ENCODE data around the gene CNNM1. TPM values are rescaled to one million over a fixed set of nuclear protein-coding genes. Genes with fewer than 3 reads are reported as not detected.

CNNM1 gene
- total and polyA plus RNA-seq, 2 donors (not counting 1 experiment from before 2014, with no cell fraction given): not detected

DNA sequence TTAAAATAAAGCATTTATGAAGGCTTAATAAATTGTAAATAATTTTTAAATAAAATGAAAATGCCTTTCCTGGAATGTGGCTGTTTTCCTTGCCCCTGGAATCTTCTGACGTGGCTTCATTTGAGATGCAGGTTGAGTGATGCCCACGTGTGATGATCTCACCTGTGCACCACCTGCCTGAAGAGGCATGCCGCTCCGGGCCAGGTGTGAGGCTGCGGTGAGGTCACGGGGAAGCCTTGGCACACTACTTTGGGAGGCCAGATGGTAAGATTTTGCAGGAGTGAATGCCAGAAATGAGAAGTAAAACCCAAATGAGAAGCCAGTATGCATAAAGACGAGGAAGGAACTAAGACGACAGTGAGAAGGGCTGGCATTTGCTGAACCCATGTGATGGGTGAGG, 65.1 kb downstream of the CNNM1 start:
- Histone ChIP-seq H3K9ac (ENCODE audit: low read length) (no peak overlapping the region), H3K4me2 (replicated peaks; ENCODE audit: low read depth, low read length, poor library complexity, severe bottlenecking) (no peak overlapping the region), H3K4me3 (ENCODE audit: control extremely low read depth in 1 of 5, extremely low read depth in 1 of 5, insufficient read depth in 1 of 5, low read depth in 2 of 5, low read length in 4 of 5) (no peak overlapping the region), H3K4me1 (ENCODE audit: control insufficient read depth in 2 of 2, insufficient read depth in 2 of 2, low read length in 2 of 2) (peaks cover 2 to 4% of the 10 kb centered on the region in 2 donors), H4K20me1 (ENCODE audit: control insufficient read depth, insufficient read depth, low read length, poor library complexity, severe bottlenecking) (no peaks in the 10 kb centered on the region), H3K9me3 (ENCODE audit: control extremely low read depth in 1 of 3, control insufficient read depth in 2 of 3, insufficient read depth in 1 of 3, low read length in 2 of 3) (no peaks in the 10 kb centered on the region), H3K27ac (ENCODE audit: low read length in 2 of 2) (no peak overlapping the region), H3K79me2 (ENCODE audit: control insufficient read depth, insufficient read depth, low read length) (no peaks in the 10 kb centered on the region), H3K36me3 (replicated peaks in 1 of 2; ENCODE audit: control extremely low read depth in 1 of 2, control insufficient read depth in 1 of 2, extremely low read depth in 1 of 2, insufficient read depth in 2 of 2, low read length in 1 of 2) (peaks cover 0 to 8% of the 10 kb centered on the region in 2 experiments), H2AFZ (ENCODE audit: insufficient read depth, low read depth, low read length, poor library complexity, severe bottlenecking) (no peak overlapping the region), H3K27me3 (replicated peaks in 1 of 4; ENCODE audit: control extremely low read depth in 1 of 4, control insufficient read depth in 3 of 4, insufficient read depth in 4 of 4, low read length in 3 of 4) (peaks cover 0 to 2% (median 0%) of the 10 kb centered on the region in 4 experiments)
- H3K27ac Mint-ChIP-seq: no peak overlapping the region
- ATAC-seq (ENCODE audit: low read depth): no peak
- intact Hi-C loops (cut with micrococcal nuclease): no loop called here
- H3K27me3 Mint-ChIP-seq: no peaks in the 10 kb centered on the region
- DNase-seq: no peak
- no peak for TF ChIP-seq EZH2 (IDR thresholded peaks at IDR 0.05; ENCODE audit: borderline replicate concordance, insufficient read depth, low read depth, low read length, poor library complexity, severe bottlenecking)
- TF ChIP-seq, protein P1, sequence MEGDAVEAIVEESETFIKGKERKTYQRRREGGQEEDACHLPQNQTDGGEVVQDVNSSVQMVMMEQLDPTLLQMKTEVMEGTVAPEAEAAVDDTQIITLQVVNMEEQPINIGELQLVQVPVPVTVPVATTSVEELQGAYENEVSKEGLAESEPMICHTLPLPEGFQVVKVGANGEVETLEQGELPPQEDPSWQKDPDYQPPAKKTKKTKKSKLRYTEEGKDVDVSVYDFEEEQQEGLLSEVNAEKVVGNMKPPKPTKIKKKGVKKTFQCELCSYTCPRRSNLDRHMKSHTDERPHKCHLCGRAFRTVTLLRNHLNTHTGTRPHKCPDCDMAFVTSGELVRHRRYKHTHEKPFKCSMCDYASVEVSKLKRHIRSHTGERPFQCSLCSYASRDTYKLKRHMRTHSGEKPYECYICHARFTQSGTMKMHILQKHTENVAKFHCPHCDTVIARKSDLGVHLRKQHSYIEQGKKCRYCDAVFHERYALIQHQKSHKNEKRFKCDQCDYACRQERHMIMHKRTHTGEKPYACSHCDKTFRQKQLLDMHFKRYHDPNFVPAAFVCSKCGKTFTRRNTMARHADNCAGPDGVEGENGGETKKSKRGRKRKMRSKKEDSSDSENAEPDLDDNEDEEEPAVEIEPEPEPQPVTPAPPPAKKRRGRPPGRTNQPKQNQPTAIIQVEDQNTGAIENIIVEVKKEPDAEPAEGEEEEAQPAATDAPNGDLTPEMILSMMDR (IDR thresholded peaks at IDR 0.05): no peak
- WGBS (ENCODE audit: insufficient coverage): 55% methylated on average over 8 of the region's 8 CpGs
- ChIA-PET CTCF (interaction anchor here (3.1 to 3.4 kb wide), 2 partner anchors 42 to 318 kb away, joined by 16 to 28 read pairs; no protein-coding TSS in a partner anchor), POLR2A (no interaction called here)
- H3K4me3 Mint-ChIP-seq: no peak overlapping the region
- H3K4me1 Mint-ChIP-seq: peaks cover 1% of the 10 kb centered on the region
- no peaks in the 10 kb centered on the region for H3K9me3 Mint-ChIP-seq (ENCODE audit: insufficient read depth)

DNA sequence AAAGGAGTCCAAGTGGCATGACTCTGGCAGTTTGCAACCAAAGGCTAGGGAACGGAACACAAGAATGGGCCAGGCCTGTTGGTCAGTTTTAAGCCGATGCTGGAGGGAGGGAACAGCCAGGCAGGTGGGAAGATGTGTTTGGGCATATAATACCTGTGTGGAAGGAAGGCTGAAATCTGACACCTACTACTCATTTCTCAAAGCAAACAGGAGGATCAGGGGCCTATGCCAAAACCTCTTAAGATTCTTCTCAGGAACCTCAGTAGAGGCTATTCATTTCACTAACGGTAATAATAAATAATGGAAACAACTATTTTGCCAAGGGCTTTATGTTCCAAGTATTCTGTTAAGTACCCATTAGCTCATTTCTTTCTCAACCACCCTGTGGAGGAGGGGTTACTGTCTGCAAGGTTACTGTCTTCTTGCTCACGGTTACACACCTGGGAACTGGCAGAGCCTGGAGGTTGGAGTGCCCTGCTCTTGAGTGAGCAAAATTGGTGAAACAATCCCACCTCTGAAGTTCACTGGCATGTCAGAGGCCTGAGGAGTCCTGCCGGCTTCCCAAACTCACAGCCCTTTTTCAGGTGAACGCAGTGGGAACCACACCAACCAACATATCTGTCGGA, 65.7 kb downstream of the CNNM1 start:
- Mint-ChIP-seq H3K27ac (no peak overlapping the region), H3K9me3 (ENCODE audit: insufficient read depth) (no peaks in the 10 kb centered on the region), H3K4me3 (no peak overlapping the region), H3K4me1 (peaks cover 1% of the 10 kb centered on the region), H3K27me3 (no peaks in the 10 kb centered on the region)
- H3K79me2 ChIP-seq (ENCODE audit: control insufficient read depth, insufficient read depth, low read length): no peaks in the 10 kb centered on the region
- no peaks in the 10 kb centered on the region for H3K9me3 ChIP-seq (ENCODE audit: control extremely low read depth in 1 of 3, control insufficient read depth in 2 of 3, insufficient read depth in 1 of 3, low read length in 2 of 3)
- no peaks in the 10 kb centered on the region for H4K20me1 ChIP-seq (ENCODE audit: control insufficient read depth, insufficient read depth, low read length, poor library complexity, severe bottlenecking)
- H3K27ac ChIP-seq (ENCODE audit: low read length in 2 of 2): no peak overlapping the region
- 100% methylated on average over 2 of the region's 7 CpGs for WGBS (ENCODE audit: insufficient coverage)
- CTCF ChIA-PET: no interaction called here
- TF ChIP-seq EZH2 (IDR thresholded peaks at IDR 0.05; ENCODE audit: borderline replicate concordance, insufficient read depth, low read depth, low read length, poor library complexity, severe bottlenecking): no peak
- TF ChIP-seq, protein P1 (IDR thresholded peaks at IDR 0.05): no peak
- H3K4me2 ChIP-seq (replicated peaks; ENCODE audit: low read depth, low read length, poor library complexity, severe bottlenecking): no peak overlapping the region
- peaks cover 0 to 10% of the 10 kb centered on the region in 2 experiments for H3K36me3 ChIP-seq (replicated peaks in 1 of 2; ENCODE audit: control extremely low read depth in 1 of 2, control insufficient read depth in 1 of 2, extremely low read depth in 1 of 2, insufficient read depth in 2 of 2, low read length in 1 of 2)
- H3K27me3 ChIP-seq (replicated peaks in 1 of 4; ENCODE audit: control extremely low read depth in 1 of 4, control insufficient read depth in 3 of 4, insufficient read depth in 4 of 4, low read length in 3 of 4): peaks cover 0 to 2% (median 0%) of the 10 kb centered on the region in 4 experiments
- peaks cover 2 to 4% of the 10 kb centered on the region in 2 donors for H3K4me1 ChIP-seq (ENCODE audit: control insufficient read depth in 2 of 2, insufficient read depth in 2 of 2, low read length in 2 of 2)
- no peak overlapping the region for H3K9ac ChIP-seq (ENCODE audit: low read length)
- H2AFZ ChIP-seq (ENCODE audit: insufficient read depth, low read depth, low read length, poor library complexity, severe bottlenecking): no peak overlapping the region
- no peak overlapping the region for H3K4me3 ChIP-seq (ENCODE audit: control extremely low read depth in 1 of 5, extremely low read depth in 1 of 5, insufficient read depth in 1 of 5, low read depth in 2 of 5, low read length in 4 of 5)
- intact Hi-C loops (cut with micrococcal nuclease): no loop called here
- no peak for DNase-seq
- POLR2A ChIA-PET: no interaction called here
- ATAC-seq (ENCODE audit: low read depth): no peak

All from B cell (primary cell).